CD4-positive, alpha-beta T cell treated with Interleukin-4 for 1 hour (primary cell): Measurements from ENCODE around the gene PSEN2.
"Not testable (repeated sequence)": the region's sequence is repeated elsewhere in the genome, so short reads cannot be mapped to it uniquely, and the experiment has no call there.

Experiments used
- DNase-seq, 2 donors: peaks; one replicate each; pipeline ENCODE4 v3.0.0-alpha.2; 2020 to 2022

Gene PSEN2

DNA sequence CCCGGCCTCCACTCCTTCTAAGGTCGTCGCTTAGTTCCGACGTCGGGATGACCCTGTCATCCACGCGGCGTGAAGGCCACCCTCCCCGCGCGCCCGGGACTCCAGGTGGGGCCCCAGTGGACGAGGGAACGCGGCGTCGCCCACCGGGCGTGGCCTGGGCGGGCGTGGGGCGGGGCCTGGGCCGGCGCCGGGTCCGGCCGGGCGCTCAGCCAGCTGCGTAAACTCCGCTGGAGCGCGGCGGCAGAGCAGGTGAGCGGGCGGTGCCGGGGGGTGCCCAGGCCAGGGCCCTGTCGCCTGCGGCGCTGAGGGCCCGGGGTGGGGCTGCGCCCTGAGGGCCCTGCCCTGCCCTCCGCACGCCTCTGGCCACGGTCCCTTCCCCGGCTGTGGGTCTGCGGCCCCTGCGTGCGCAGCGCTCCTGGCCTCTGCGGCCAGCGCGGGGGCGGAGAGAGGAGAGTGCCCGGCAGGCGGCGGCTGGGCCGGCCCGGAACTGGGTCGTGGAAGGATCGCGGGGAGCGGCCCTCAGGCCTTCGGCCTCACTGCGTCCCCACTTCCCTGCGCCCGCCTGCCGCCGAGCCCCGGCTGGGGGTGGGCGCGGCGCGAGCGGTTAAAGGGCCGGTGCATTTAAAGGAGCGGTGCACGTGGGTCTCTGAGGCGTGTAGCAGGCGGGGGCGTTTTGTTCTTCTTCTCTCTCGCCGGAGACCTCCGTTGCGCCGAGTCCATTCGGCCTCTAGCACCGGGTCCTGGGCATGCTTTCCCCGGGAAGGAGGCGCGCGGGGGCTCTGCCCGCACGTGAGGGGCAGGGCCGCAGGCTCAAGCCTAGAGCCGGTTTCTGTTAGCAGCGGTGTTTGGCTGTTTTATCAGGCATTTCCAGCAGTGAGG lies at the start of gene PSEN2:
Gene PSEN2 (plus strand): TSS at position 216 of the 879 bp plus-strand sequence. CDS start 11,292 bp downstream, outside the sequence.
- peak; percentile 54 to 68 for DNase-seq

DNA sequence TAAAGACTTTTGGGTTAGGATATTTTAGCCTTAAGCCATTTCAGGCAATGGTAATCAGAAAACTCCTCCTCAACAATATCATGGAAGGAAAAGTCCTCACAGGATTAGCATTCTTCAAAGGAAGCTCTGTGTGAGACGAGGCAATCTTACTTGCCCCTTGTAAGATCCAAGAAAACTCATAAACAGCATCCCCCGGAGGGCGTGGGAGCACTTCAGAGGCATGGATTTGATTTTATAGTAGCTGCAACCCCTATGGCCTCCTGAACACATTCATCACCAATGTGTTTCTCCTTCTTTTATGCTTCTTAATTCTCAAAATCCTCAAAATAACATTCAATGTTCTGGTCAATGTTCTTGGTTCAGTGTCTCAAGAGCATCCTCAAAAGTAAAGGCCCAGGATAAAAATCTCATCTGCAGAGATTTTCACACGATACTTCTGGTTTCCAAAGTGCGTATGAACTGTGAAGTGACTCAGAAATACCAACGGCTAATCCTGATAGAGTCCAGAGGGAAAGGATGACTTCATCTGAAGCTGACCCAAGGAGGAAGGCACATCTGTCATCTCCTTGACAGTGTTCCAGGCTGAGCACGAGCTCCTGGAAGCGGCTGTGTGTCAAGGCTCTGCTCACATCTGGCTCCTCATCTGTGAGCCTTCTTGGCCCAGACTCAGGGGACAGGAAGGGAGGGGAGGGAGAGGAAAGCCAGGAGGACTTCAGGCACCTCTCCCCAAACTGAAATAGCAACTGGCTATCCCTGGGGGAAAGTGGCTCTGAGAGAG lies 49.3 kb upstream of the PSEN2 start:
- no peak for DNase-seq

DNA sequence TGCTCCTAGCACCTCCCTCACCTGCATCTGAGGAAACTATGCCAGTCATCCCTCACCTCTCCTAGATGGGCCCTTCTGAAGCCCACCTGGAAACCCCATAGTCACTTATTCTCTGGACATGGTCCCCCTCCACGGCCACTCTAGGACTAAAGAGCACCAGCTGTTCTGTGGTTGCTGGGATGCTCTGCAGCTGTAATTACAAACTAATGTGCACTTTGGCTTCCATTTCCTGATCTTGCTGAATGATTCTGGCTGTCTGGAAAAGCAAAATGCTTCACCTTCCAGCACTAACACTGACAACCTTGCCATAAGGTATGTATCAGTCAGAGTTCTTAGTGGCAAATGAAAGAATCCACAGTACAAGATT lies 48.7 kb upstream of the PSEN2 start:
- no peak for DNase-seq

DNA sequence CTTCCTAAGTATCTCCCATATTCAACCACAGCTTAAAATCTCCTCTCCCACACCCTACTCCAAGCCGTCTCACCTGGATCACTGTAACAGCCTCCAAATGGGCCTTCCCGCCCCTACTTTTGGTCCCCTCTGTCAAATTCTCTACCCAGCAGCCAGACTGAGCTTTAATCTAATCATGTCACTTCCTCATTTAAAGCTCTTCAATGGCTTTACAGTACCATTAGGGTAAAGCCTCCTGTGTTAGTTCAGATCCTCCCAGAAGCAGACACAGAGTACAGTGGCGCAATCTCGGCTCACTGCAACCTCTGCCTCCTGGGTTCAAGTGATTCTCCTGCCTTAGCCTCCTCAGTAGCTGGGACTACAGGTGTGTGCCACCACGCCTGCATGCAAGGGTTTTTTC lies 46.8 kb upstream of the PSEN2 start:
- DNase-seq, result no peak

DNA sequence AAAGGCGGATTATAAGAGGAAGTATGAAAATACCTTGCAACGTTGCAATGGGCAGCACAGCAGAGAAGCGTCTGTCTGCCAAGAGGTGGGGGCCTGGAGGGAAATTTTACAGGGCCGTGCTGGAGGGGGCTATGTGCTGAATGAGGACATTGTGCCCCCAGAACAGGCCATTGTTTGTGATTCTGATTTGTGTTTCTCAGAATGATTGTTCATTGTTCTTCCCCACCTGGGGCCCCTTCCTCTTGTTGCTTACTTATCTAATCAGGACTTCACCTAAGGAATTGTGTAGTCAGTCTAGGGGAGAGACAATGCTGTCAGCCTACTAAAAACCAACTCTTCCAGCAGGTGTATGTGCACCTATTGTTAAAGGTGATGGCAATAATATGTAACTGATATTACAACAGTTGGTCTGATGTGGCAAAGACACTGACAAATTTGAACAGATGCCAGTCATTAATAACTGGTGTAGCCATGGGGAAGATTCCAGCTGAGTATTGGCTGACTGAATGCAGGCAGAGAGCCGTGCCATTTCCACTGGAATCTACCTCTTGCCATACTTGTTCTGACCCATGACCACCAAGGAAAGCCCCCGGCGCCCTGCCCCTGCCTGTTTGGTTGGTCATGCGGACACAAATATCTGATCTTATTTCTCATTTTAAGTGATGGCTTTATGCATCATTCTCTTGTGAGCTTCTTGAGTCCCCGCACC lies 45.2 kb upstream of the PSEN2 start:
- DNase-seq, result no peak

DNA sequence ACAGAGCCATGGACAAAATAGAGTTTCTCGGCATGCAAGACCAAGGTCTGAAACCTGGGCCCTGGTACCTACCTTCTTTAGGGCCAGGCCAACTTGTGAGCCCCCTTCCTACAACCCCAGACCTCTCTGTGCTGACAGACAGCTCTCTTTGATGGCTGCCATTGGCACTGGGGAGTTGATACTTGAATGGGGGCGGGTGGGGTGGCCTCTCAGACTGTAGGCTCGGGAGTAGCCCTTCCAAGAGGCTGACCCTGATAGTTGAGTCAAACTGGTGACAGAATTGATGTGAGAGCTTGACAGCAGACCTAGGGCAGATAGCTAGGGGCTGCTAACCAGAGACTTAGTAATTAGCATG lies 44.7 kb upstream of the PSEN2 start:
- DNase-seq, result no peak

DNA sequence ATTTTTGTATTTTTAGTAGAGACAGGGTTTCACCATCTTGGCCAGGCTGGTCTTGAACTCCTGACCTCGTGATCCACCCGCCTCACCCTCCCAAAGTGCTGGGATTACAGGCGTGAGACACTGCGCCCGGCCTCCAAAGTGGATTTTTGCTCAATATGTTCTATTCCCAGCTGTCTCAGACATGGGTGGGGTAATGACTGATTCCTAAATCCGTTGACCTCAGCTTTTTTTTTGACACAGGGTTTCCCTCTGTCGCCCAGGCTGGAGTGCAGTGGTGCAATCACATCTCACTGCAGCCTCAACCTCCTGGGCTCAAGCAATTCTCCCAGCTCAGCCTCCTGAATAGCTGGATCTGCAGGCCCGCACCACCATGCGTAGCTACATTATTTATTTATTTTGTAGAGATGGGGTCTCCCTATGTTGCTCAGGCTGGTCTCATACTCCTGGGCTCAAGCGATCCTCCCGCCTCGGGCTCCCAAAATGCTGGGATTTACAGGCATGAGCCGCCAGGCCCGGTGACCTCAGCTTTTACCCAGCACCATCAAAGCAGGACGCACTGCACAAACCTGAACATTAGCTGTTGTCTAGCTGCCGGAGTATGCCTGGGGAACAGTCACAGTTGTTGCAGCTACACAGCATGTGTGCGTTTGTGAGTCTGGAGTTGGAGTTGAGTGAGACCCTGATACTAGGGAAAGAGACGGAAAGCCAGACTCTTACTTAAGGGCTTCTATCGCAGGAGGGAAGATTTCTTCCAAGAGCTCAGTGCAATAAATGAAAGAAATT lies 43.7 kb upstream of the PSEN2 start:
- DNase-seq, result no peak

DNA sequence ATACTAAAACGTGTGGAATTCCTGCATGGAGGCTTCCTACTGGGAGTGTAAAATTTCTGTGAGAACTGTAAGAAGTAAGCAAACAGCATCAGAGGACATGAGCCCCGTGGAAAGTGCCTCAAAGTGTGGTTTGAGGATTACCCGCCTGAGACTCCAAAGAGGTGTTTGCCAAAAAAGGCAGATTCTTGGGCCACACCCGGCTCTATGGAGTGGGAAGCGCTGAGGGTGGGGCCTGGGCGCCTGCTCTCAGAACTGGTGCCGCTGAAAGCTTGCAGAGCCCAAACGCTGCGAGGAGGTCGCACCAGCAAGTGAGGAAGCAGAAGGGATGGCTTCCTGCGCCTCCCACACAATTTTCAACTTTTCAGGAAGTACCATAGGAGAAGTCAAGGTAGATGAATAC lies 43.0 kb upstream of the PSEN2 start:
- no peak for DNase-seq

DNA sequence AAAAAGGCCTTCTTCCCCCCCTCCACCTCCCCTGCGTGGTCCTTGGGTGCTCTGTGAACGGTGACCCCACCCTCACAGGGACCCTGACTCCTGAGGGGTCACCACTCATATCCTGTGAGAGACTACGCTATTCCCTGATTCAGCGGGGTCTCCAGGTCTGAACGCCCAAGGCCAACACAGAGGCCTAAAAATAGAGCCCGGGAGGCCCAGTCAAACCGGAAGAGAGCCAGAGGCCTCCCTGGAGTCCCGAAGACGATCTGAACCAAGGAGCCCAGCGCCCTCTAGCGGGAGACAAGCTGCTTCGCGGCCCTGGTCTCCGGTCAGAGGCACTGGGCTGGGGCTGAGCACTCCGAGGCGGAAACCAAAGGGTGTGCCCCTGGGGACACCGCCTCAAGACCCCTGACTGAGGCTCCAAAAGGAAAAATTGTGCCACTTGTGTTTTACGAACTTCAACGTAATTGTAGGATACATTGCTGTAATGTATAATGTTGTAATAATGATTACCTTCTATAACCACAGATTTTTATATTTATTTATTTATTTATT lies 42.4 kb upstream of the PSEN2 start:
- DNase-seq, result peak; percentile 93

DNA sequence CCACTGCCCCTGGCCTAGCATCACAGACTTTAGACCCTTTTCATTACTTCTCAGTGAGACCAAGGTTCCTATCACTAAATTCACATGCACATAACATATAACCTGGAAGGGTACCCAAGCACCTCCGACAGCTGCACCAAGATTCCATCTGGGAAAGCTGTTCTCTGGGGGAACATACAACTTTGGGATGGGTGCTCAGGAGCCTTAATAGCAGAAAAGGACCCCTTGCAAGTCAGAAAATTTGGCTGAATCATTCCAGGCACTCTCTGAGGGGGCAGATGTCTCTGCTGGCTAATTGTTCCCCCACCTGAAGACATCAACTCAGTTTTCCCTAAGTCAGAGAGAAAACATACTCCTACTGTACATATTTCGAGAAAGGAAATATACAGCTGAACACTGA lies 41.3 kb upstream of the PSEN2 start:
- DNase-seq, result no peak

DNA sequence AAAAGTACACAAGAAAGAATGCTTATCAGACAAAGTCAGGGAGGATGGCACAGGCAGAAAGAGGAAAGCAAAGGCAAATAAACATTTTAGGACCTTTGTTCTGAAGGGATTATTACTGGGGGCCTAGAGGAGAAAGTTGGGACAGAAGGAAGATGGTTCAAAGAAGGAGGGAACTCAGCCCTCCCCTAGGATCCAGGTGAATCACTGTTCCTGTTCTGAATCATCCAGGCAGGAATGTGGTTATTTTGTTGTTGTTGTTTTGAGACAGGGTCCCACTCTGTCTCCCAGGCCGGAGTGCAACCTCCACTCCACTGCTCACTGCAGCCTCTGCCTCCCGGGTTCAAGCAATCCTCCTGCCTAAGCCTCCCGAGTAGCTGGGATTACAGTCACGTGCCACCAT lies 38.5 kb upstream of the PSEN2 start:
- DNase-seq, result no peak

DNA sequence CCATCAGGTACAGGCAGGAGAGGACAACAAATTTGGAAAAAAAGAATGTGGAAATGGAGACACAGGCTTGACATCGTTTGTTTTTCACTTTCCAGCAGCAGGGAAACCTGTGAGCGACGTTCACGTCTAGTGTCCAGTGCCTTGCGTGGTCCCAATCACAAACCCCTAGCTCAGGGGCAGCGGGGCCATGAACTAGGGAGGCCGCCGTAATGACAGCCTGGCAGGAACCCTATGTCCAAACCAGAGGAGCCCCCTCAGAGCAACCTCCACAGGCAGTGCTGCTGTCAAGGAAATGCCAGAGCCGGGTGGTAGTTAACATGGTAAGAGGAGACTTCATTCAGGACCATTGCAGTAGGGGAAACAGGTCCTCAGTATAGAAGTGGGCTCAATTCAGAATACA lies 37.8 kb upstream of the PSEN2 start:
- DNase-seq, result no peak

DNA sequence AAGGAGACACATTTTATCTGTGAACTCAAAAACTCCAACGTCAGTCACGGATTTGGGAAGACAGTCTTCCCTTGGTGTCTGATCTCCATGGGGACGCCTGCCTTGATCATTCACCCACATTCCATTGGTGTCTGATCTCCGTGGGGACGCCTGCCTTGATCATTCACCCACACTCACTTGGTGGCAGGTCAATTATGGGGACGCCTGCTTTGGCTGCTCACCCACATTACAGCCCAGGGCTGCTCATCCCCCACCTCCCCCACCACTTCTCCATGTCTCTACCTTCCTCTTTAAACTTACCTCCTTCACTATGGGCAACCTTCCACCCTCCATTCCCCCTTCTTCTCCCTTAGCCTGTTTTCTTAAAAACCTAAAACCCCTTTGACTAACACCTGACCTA lies 36.2 kb upstream of the PSEN2 start:
- DNase-seq, result not testable (repeated sequence)

DNA sequence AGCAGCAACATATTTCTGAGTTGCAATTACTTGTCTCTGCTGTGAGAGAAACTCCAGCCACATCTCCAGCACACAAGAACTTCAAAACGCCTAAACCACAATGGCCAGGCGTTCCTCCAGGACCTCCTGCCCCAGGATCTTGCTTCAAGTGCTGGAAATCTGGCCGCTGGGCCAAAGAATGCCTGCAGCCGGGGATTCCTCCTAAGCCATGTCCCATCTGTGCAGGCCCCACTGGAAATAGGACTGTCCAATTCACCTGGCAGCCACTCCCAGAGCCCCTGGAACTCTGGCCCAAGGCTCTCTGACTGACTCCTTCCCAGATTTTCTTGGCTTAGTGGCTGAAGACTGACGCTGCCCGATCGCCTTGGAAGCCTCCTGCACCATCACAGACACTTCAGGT lies 35.0 kb upstream of the PSEN2 start:
- not testable (repeated sequence) for DNase-seq

DNA sequence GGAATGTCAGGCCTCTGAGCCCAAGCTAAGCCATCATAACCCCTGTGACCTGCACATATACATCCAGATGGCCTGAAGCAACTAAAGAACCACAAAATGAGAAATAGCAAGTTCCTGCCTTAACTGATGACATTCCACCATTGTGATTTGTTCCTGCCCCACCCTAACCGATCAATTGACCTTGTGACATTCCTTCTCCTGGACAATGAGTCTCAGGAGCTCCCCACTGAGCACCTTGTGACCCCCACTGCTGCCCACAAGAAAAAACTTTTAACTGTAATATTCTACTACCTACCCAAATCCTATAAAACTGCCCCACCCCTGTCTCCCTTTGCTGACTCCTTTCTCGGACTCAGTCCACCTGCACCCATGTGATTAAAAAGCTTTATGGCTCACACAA lies 32.5 kb upstream of the PSEN2 start:
- not testable (repeated sequence) for DNase-seq

DNA sequence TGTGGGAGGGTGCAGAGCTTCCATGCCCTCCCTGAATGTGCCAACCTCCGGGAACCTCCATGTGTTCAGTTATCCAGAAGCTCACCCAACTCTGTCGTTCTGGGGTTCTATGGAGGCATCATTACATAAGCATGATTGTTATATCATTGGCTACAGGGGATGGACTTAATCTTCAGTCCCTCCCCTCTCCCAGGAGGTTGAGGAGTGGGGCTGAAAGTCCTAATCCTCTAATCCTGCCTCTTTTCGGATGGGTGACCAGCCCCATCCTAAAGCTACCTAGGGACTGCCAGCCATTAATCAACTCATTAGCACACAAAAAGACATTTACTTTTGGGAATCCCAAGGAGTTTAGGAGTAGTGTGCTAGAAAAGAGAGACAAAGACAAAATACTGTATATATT lies 32.0 kb upstream of the PSEN2 start:
- DNase-seq, result no peak

DNA sequence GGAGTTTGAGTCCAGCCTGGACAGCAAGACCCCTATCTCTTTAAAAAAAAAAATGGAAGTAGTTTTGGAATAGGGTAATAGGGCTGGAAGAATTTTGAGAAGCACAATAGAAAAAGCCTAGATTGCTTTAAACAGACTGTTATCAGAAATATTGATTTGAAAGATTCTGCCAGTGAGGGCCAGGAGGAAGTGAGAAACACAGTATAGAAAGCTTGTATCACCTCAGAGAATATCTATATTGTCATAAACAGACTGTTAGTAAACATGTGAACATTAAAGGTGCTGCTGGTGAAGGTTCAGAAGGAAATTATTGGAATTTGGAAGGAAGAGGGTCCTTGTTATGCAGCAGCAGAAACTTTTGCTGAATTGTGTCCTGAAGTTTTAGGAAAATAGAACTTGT lies 24.8 kb upstream of the PSEN2 start:
- DNase-seq, result no peak

DNA sequence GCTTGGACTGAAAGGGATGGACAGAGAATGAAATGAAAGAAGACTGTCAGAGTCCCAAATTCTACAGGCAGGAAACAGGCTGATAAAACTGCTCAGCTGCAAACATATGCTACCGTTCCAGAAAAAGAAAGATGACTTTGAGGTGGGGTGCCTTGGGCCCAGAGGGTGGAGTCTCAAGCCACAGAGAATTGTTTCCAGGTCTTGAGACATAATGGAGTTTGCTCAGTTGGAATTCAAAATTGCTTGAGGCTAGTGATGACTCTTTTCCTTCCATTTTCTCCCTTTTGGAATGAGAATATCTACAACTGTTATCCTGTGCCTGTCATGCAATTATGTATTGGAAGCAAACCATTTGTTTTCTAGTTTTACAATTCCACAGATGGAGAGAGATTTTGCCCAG lies 23.6 kb upstream of the PSEN2 start:
- DNase-seq, result no peak

DNA sequence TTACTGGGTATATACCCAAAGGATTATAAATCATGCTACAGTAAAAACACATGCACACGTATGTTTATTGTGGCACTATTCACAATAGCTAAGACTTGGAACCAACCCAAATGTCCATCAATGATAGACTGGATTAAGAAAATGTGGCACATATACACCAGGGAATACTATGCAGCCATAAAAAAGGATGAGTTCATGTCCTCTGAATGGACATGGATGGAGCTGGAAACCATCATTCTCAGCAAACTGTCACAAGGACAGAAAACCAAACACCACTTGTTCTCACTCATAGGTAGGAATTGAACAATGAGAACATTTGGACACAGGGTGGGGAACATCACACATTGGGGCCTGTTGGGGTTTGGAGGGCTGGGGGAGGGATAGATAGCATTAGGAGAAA lies 15.9 kb upstream of the PSEN2 start:
- DNase-seq, result not testable (repeated sequence)

DNA sequence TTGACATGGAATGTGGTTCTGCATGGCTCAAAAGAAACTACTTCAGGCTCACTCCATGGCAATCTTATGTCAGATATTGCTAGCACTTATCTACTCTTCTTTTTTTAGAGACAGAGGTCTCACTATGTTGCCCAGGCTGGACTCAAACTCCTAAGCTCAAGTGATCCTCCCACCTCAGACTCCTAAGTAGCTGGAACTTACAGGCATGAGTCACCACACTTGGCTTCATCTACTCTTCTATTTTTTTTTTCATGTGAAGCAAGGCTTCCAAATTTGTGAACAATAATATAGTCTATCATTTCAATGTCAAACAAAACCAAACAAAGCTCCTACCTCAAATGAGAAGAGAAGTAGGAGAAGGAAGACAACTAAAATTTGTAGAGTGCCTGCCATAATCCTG lies 7.5 kb upstream of the PSEN2 start:
- no peak for DNase-seq

DNA sequence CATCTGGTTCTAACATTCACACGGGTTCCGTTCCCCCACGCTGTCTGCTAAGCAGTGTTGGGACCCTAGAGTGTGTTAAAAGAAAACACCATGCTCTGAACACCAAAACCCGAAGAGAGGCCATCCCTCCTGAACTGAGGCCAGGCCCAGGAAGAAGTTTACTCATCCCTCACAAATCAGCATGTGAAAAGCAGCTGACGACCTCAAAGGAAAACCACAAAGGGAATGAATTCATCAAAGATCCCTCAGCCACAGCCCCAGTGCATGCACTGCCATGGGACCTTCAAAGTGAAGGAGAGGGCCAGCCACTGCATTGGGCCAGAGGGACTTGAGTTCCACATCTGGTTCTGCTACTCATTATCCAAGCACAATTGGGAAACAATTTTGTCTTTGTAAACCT lies 7.0 kb upstream of the PSEN2 start:
- DNase-seq, result no peak

DNA sequence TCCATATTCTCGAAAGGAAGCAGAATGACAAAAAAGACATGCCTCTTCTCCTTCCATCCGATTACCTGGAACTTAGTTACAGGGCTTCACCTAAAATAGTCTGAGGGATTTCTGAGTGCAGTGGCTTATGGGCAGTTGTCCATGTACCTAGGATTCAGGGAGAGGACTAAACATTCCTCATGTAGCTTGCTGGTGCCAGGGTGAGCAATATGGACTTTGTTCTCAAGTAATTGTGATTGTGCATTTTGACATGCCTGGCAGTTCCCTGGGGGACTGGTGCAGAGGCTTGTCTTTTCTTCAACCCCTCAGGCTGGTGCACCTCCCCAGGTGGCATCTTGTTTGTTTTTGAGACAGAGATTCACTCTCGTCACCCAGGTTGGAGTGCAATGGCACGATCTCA lies 6.1 kb upstream of the PSEN2 start:
- DNase-seq, result no peak

DNA sequence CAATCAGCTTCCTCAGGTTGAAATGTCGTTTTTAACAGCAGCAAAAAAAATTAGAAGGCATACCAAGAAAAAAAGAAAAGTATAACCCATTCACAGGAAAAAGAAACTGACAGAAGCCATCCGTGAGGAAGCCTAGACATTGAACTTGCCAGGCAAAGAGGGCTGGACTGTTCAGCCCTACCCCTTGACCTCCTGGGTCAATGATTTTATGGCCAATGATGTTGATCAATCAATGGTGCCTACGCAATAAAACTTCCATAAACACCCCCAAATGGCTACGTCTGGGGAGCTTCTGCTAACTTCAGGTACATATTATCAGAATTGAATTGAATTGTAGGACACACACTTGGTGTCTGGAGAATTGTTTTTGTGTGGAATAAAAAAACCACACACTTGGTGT lies 4.8 kb upstream of the PSEN2 start:
- no peak for DNase-seq
